Measurements from ENCODE around the gene ABCF2. TPM values are rescaled to one million over a fixed set of nuclear protein-coding genes. Genes with fewer than 3 reads are reported as not detected.

The ABCF2 gene
- total and polyA plus RNA-seq, 10 donors = 9.2 to 30.0 (median 27.0) TPM

- Histone ChIP-seq H3K9me3 (no peaks in the 10 kb centered on the region), H3K27ac (peak overlapping the region in 1 of 8 donors; percentile 19), H3K36me3 (peaks cover 0 to 24% (median 7%) of the 10 kb centered on the region in 6 donors), H3K27me3 (replicated peaks in 1 of 7) (peaks cover 0 to 63% (median 10%) of the 10 kb centered on the region in 7 donors), H3K4me1 (peaks cover 40 to 74% (median 61%) of the 10 kb centered on the region in 6 donors), H3K4me3 (peak overlapping the region in 6 of 8 donors; percentile 26 to 70 (median 38))
- 5 to 9% (median 7%) methylated on average over 15 of the region's 15 CpGs for WGBS, 5 donors
- peak; percentile 71 for DNase-seq
- intact Hi-C loops (cut with DNase I; ENCODE audit: low total_unique reads) = loop anchor here (10.0 kb wide), 1 partner anchor 60 kb away; no protein-coding TSS in a partner anchor
- TF ChIP-seq, protein P1, sequence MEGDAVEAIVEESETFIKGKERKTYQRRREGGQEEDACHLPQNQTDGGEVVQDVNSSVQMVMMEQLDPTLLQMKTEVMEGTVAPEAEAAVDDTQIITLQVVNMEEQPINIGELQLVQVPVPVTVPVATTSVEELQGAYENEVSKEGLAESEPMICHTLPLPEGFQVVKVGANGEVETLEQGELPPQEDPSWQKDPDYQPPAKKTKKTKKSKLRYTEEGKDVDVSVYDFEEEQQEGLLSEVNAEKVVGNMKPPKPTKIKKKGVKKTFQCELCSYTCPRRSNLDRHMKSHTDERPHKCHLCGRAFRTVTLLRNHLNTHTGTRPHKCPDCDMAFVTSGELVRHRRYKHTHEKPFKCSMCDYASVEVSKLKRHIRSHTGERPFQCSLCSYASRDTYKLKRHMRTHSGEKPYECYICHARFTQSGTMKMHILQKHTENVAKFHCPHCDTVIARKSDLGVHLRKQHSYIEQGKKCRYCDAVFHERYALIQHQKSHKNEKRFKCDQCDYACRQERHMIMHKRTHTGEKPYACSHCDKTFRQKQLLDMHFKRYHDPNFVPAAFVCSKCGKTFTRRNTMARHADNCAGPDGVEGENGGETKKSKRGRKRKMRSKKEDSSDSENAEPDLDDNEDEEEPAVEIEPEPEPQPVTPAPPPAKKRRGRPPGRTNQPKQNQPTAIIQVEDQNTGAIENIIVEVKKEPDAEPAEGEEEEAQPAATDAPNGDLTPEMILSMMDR (IDR thresholded peaks at IDR 0.05 in 8 of 11, conservative IDR thresholded peaks at IDR 0.05 in 3 of 11) = no peak
- no peak for TF ChIP-seq POLR2A (IDR thresholded peaks at IDR 0.05)
- TF ChIP-seq POLR2AphosphoS5 (IDR thresholded peaks at IDR 0.05) = no peak
Observed at GRCh38 chr7:151244841-151245346, 17.9 kb upstream of the ABCF2 start.

DNA sequence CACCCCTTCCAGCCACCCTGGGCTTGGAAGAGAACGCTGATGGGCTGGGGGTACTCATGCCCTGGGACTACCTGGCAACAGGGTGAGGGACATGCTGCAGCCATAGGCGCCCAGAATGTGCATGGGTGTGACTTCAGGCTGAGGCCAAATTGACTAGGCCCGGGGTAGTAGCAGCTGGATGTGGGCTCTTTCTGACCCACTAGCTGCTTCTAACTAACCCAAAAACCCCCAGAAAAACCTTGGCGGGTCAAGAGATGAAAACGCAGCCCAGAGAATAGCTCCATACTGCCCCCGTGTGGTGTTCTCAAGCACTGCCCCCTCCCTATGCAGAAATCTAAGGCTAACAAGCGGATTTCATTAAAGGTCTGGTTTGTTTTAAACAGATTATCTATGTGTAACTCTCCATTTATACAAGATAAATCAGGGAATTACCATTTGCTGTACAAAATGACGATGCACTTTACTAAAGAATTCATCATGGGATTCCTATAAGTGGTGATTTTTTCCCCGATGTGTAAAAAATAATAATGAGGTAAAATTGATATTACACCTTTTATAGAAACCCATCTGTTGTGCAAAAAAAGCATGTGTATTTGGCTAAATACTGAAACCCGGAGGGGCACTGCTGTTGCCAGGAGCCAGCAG, 17.3 kb upstream of the ABCF2 start:
- intact Hi-C loops (cut with DNase I; ENCODE audit: low total_unique reads) = loop anchor here (10.0 kb wide), 1 partner anchor 60 kb away; no protein-coding TSS in a partner anchor
- 18 to 26% (median 22%) methylated on average over 10 of the region's 10 CpGs for WGBS, 5 donors
- Histone ChIP-seq H3K27ac (no peak overlapping the region), H3K9me3 (no peaks in the 10 kb centered on the region), H3K4me1 (peaks cover 40 to 68% (median 55%) of the 10 kb centered on the region in 6 donors), H3K4me3 (peak overlapping the region in 4 of 8 donors; percentile 32 to 70 (median 38)), H3K27me3 (replicated peaks in 1 of 7) (peaks cover 0 to 57% (median 10%) of the 10 kb centered on the region in 7 donors), H3K36me3 (peaks cover 0 to 30% (median 8%) of the 10 kb centered on the region in 6 donors)
- TF ChIP-seq, protein P1 (IDR thresholded peaks at IDR 0.05 in 8 of 11, conservative IDR thresholded peaks at IDR 0.05 in 3 of 11) = peak; percentile 58 to 93 (median 83)
- no peak for TF ChIP-seq POLR2AphosphoS5 (IDR thresholded peaks at IDR 0.05)
- peak; percentile 72 for DNase-seq

GRCh38 chr7:151243408-151244195, 16.6 kb upstream of the ABCF2 start:
- DNase-seq = peak; percentile 83
- Histone ChIP-seq H3K36me3 (peaks cover 0 to 37% (median 14%) of the 10 kb centered on the region in 6 donors), H3K4me3 (peak overlapping the region in 7 of 8 donors; percentile 13 to 58 (median 29)), H3K9me3 (no peaks in the 10 kb centered on the region), H3K27me3 (replicated peaks in 1 of 7) (peaks cover 0 to 50% (median 10%) of the 10 kb centered on the region in 7 donors), H3K4me1 (peaks cover 40 to 65% (median 50%) of the 10 kb centered on the region in 6 donors), H3K27ac (peak overlapping the region in 2 of 8 donors; percentile 26 to 38)
- WGBS, 5 donors = 16 to 27% (median 19%) methylated on average over 15 to 17 of the region's 17 CpGs
- intact Hi-C loops (cut with DNase I; ENCODE audit: low total_unique reads) = loop anchor here (10.0 kb wide), 1 partner anchor 61 kb away; no protein-coding TSS in a partner anchor
- TF ChIP-seq POLR2A (IDR thresholded peaks at IDR 0.05) (no peak), POLR2AphosphoS5 (IDR thresholded peaks at IDR 0.05) (no peak)
- TF ChIP-seq, protein P1 (IDR thresholded peaks at IDR 0.05 in 8 of 11, conservative IDR thresholded peaks at IDR 0.05 in 3 of 11) = no peak

Data from spleen (tissue), 11 donors.